SJCRH30 (cell line): Measurements from ENCODE around the gene DMD. TPM values are rescaled to one million over a fixed set of nuclear protein-coding genes. Genes with fewer than 3 reads are reported as not detected.
"Not testable (repeated sequence)": the region's sequence is repeated elsewhere in the genome, so short reads cannot be mapped to it uniquely, and the experiment has no call there.

ENCODE experiments used
- DNase-seq, 2 experiments: peaks; one replicate each; pipeline ENCODE4 v3.0.0-alpha.2; 2015 to 2020
- H3K27ac ChIP-seq: fragments of 250-450 bp; sonication (Bioruptor Pico); 2 replicates; pipeline ENCODE4 v1.5.1; 2020; ENCODE audit warnings: mild to moderate bottlenecking, moderate library complexity
- H3K27me3 ChIP-seq: fragments of 250-450 bp; sonication (Bioruptor Pico); 2 replicates; pipeline ENCODE4 v1.5.1; 2020; ENCODE audit warnings: mild to moderate bottlenecking, moderate library complexity
- H3K36me3 ChIP-seq: fragments of 250-450 bp; sonication (Bioruptor Pico); 2 replicates; pipeline ENCODE4 v1.5.1; 2020; ENCODE audit warnings: mild to moderate bottlenecking, moderate library complexity
- H3K4me1 ChIP-seq: fragments of 250-450 bp; sonication (Bioruptor Pico); 2 replicates; pipeline ENCODE4 v1.5.1; 2020; ENCODE audit warnings: mild to moderate bottlenecking, moderate library complexity
- H3K4me3 ChIP-seq: fragments of 250-450 bp; sonication (Bioruptor Pico); 2 replicates; pipeline ENCODE4 v1.5.1; 2020; ENCODE audit warnings: mild to moderate bottlenecking, moderate library complexity
- H3K9me3 ChIP-seq: fragments of 250-450 bp; sonication (Bioruptor Pico); replicated peaks from 2 replicates; pipeline ENCODE4 v1.5.1; 2020; ENCODE audit warnings: mild to moderate bottlenecking, moderate library complexity
- total RNA-seq: library from RNA; depleted of rRNA; stranded (reverse); fragments of >200 nt; shearing (Covaris generic); gene quantifications from 2 replicates; pipeline ENCODE4 v1.2.3, GENCODE V29; 2014

Gene DMD
- total RNA-seq, 1 experiment from 2014 or later = 94.8 TPM

GRCh38 chrX:31591355-31591754 lies 1620.0 kb downstream of the DMD start:
- H3K27ac ChIP-seq = no peak overlapping the region

GRCh38 chrX:31590581-31591114 lies 1620.7 kb downstream of the DMD start:
- H3K27me3 ChIP-seq = no peaks in the 10 kb centered on the region
- peak in 1 of 2 experiments; percentile 23 for DNase-seq

More at GRCh38 chrX:31591355-31591754, 1620.0 kb downstream of the DMD start:
- DNase-seq = no peak
- H3K4me1 ChIP-seq = peaks cover 2% of the 10 kb centered on the region; the same call in 1 of the 2 replicates
- H3K36me3 ChIP-seq = no peaks in the 10 kb centered on the region
- no peaks in the 10 kb centered on the region for H3K9me3 ChIP-seq
- no peaks in the 10 kb centered on the region for H3K27me3 ChIP-seq
- H3K4me3 ChIP-seq = no peak overlapping the region

GRCh38 chrX:31589503-31589902 lies 1621.8 kb downstream of the DMD start:
- Histone ChIP-seq H3K36me3 (no peaks in the 10 kb centered on the region), H3K27ac (no peak overlapping the region), H3K9me3 (no peaks in the 10 kb centered on the region), H3K27me3 (no peaks in the 10 kb centered on the region), H3K4me1 (peaks cover 2% of the 10 kb centered on the region; the same call in 1 of the 2 replicates), H3K4me3 (no peak overlapping the region)
- no peak for DNase-seq

More at GRCh38 chrX:31590581-31591114, 1620.7 kb downstream of the DMD start:
- Histone ChIP-seq H3K4me3 (no peak overlapping the region), H3K27ac (no peak overlapping the region), H3K4me1 (peaks cover 2% of the 10 kb centered on the region; the same call in 1 of the 2 replicates), H3K9me3 (no peaks in the 10 kb centered on the region), H3K36me3 (no peaks in the 10 kb centered on the region)

GRCh38 chrX:31588355-31588754 lies 1623.0 kb downstream of the DMD start:
- Histone ChIP-seq H3K9me3 (no peaks in the 10 kb centered on the region), H3K4me1 (peaks cover 2% of the 10 kb centered on the region; the same call in 1 of the 2 replicates), H3K4me3 (no peak overlapping the region), H3K27me3 (no peaks in the 10 kb centered on the region), H3K36me3 (no peaks in the 10 kb centered on the region), H3K27ac (no peak overlapping the region)
- DNase-seq = no peak

GRCh38 chrX:31583892-31584291 lies 1627.5 kb downstream of the DMD start:
- not testable (repeated sequence) for DNase-seq

GRCh38 chrX:31580726-31581125 lies 1630.6 kb downstream of the DMD start:
- Histone ChIP-seq H3K9me3 (no peaks in the 10 kb centered on the region), H3K27ac (peak overlapping the region; percentile 51), H3K4me3 (no peak overlapping the region), H3K4me1 (peaks cover 7% of the 10 kb centered on the region; the same call in 1 of the 2 replicates), H3K27me3 (no peaks in the 10 kb centered on the region), H3K36me3 (no peaks in the 10 kb centered on the region)
- peak in 1 of 2 experiments; percentile 21 for DNase-seq

More at GRCh38 chrX:31583892-31584291, 1627.5 kb downstream of the DMD start:
- H3K9me3 ChIP-seq, H3K4me1 ChIP-seq, H3K27me3 ChIP-seq, H3K36me3 ChIP-seq, H3K27ac ChIP-seq, H3K4me3 ChIP-seq: not testable (repeated sequence)

- peak; percentile 29 to 44 for DNase-seq
- H3K27me3 ChIP-seq = no peaks in the 10 kb centered on the region
- no peak overlapping the region for H3K4me3 ChIP-seq
- peak overlapping the region; percentile 51 for H3K27ac ChIP-seq
- H3K9me3 ChIP-seq = no peaks in the 10 kb centered on the region
- H3K4me1 ChIP-seq = peaks cover 7% of the 10 kb centered on the region; the same call in 1 of the 2 replicates
- H3K36me3 ChIP-seq = no peaks in the 10 kb centered on the region
Observed at GRCh38 chrX:31580227-31580626, 1631.1 kb downstream of the DMD start.

- H3K27ac ChIP-seq = no peak overlapping the region
- H3K4me1 ChIP-seq = no peaks in the 10 kb centered on the region
- H3K9me3 ChIP-seq = no peaks in the 10 kb centered on the region
- no peak for DNase-seq
- no peak overlapping the region for H3K4me3 ChIP-seq
- no peaks in the 10 kb centered on the region for H3K36me3 ChIP-seq
- no peaks in the 10 kb centered on the region for H3K27me3 ChIP-seq
Observed at GRCh38 chrX:31572360-31572759, 1639.0 kb downstream of the DMD start.

GRCh38 chrX:31570658-31571057 lies 1640.7 kb downstream of the DMD start:
- Histone ChIP-seq H3K9me3 (no peaks in the 10 kb centered on the region), H3K27ac (no peak overlapping the region), H3K4me1 (no peaks in the 10 kb centered on the region), H3K4me3 (no peak overlapping the region), H3K36me3 (no peaks in the 10 kb centered on the region), H3K27me3 (no peaks in the 10 kb centered on the region)
- DNase-seq = no peak

- Histone ChIP-seq H3K27ac (no peak overlapping the region), H3K9me3 (no peaks in the 10 kb centered on the region), H3K36me3 (no peaks in the 10 kb centered on the region), H3K27me3 (no peaks in the 10 kb centered on the region), H3K4me3 (no peak overlapping the region), H3K4me1 (no peaks in the 10 kb centered on the region)
- no peak for DNase-seq
Observed at GRCh38 chrX:31563792-31564191, 1647.6 kb downstream of the DMD start.

GRCh38 chrX:31555506-31555905 lies 1655.8 kb downstream of the DMD start:
- no peaks in the 10 kb centered on the region for H3K36me3 ChIP-seq
- H3K4me3 ChIP-seq = no peak overlapping the region
- H3K27me3 ChIP-seq = no peaks in the 10 kb centered on the region
- no peak overlapping the region for H3K27ac ChIP-seq
- H3K9me3 ChIP-seq = no peaks in the 10 kb centered on the region
- DNase-seq = no peak
- no peaks in the 10 kb centered on the region for H3K4me1 ChIP-seq

- DNase-seq = no peak
- Histone ChIP-seq H3K4me1 (no peaks in the 10 kb centered on the region), H3K27ac (no peak overlapping the region), H3K9me3 (no peaks in the 10 kb centered on the region), H3K4me3 (no peak overlapping the region), H3K27me3 (no peaks in the 10 kb centered on the region), H3K36me3 (no peaks in the 10 kb centered on the region)
Observed at GRCh38 chrX:31551913-31552312, 1659.4 kb downstream of the DMD start.

GRCh38 chrX:31550158-31550557 lies 1661.2 kb downstream of the DMD start:
- no peak for DNase-seq

GRCh38 chrX:31547816-31548215 lies 1663.5 kb downstream of the DMD start:
- no peaks in the 10 kb centered on the region for H3K27me3 ChIP-seq
- no peak for DNase-seq
- H3K27ac ChIP-seq = no peak overlapping the region
- no peaks in the 10 kb centered on the region for H3K4me1 ChIP-seq
- no peak overlapping the region for H3K4me3 ChIP-seq
- no peaks in the 10 kb centered on the region for H3K9me3 ChIP-seq
- no peaks in the 10 kb centered on the region for H3K36me3 ChIP-seq

More at GRCh38 chrX:31550158-31550557, 1661.2 kb downstream of the DMD start:
- no peaks in the 10 kb centered on the region for H3K9me3 ChIP-seq
- H3K4me1 ChIP-seq = no peaks in the 10 kb centered on the region
- H3K27ac ChIP-seq = no peak overlapping the region
- no peak overlapping the region for H3K4me3 ChIP-seq
- H3K27me3 ChIP-seq = no peaks in the 10 kb centered on the region
- H3K36me3 ChIP-seq = no peaks in the 10 kb centered on the region

- Histone ChIP-seq H3K36me3 (no peaks in the 10 kb centered on the region), H3K4me1 (no peaks in the 10 kb centered on the region), H3K9me3 (no peaks in the 10 kb centered on the region), H3K4me3 (no peak overlapping the region), H3K27me3 (no peaks in the 10 kb centered on the region), H3K27ac (no peak overlapping the region)
- no peak for DNase-seq
Observed at GRCh38 chrX:31547416-31547815, 1663.9 kb downstream of the DMD start.

GRCh38 chrX:31546126-31546525 lies 1665.2 kb downstream of the DMD start:
- H3K27me3 ChIP-seq = no peaks in the 10 kb centered on the region
- no peak overlapping the region for H3K27ac ChIP-seq
- no peak overlapping the region for H3K4me3 ChIP-seq
- no peaks in the 10 kb centered on the region for H3K4me1 ChIP-seq
- no peaks in the 10 kb centered on the region for H3K9me3 ChIP-seq
- H3K36me3 ChIP-seq = no peaks in the 10 kb centered on the region
- no peak for DNase-seq
